NCI-H1092 (cell line): ENCODE results near the gene RAB5B.

Source experiments
- DNase-seq: peaks from one replicate; lab custom pipeline; 2025; lab: John Stamatoyannopoulos, UW

Gene RAB5B

DNA sequence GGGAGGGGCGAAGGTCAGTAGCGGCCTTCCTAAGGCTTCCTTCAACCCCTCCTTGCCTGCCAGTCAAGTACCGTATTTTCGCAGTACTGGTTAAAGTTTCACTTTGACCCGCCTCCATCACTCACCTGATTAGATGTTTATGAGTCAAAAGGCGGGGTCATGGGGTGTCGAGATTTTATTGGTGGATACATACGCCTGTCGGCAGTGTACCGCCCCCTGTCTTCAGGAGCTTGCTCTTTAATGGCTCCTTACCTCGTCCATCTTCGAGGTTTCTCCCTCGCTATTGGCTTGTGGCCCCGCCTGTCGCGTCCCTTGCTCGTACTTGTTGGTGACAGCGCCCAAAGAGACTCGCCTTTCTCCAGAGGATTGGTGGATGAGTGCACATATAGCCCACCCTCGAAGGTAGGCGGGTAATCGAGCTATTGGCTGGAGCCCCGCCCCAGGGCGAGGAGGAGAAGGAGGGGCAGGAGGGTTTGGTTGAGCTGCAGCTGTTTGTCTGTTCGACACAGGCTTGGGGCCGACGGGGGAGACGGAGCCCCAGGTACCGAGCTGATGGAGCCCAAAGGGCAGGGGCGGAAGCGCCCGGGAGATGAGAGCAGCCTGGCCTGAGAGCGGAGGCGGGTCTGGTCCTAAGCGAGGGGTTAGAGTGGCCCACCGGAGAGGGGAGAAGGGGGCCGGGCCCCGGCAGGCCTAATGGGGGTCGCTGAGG, at the start of gene RAB5B:
RAB5B (plus strand) TSS at position 480 of the 709 bp plus-strand sequence. CDS start 12,883 bp downstream, outside the sequence.
- peak; percentile 99 for DNase-seq

DNA sequence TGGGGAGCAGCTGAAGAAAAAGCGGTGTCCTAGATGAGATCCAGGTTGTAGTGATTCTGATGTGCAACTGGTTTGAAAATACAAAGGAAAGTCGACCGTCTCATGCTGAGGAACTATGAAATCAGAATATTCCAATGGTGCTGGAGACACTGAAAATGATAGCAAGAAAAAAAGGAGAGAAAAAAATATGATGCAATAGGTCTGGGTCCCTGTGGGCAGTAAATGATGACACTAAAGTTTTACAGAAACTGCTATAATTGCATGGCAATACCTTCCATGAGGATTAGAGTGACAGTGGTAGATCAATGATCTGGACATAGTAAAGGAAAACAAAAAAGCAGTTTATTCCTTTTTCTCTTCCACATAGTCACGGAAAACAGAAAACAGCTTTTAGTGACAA, 48.5 kb upstream of the RAB5B start:
- DNase-seq = no peak

GRCh38 chr12:55925870-55926737, 47.8 kb upstream of the RAB5B start:
- no peak for DNase-seq

GRCh38 chr12:55926738-55927587, 46.9 kb upstream of the RAB5B start:
- DNase-seq = peak; percentile 86

- peak; percentile 5 for DNase-seq
These were observed 46.0 kb upstream of the RAB5B start, which contains the start of gene PYM1 for GRCh38 chr12:55927588-55928502. PYM1 (minus strand) TSS chr12:55927894; CDS start chr12:55927761, 133 bp downstream.

- no peak for DNase-seq
These were observed 44.5 kb upstream of the RAB5B start for GRCh38 chr12:55929306-55929791.

DNA sequence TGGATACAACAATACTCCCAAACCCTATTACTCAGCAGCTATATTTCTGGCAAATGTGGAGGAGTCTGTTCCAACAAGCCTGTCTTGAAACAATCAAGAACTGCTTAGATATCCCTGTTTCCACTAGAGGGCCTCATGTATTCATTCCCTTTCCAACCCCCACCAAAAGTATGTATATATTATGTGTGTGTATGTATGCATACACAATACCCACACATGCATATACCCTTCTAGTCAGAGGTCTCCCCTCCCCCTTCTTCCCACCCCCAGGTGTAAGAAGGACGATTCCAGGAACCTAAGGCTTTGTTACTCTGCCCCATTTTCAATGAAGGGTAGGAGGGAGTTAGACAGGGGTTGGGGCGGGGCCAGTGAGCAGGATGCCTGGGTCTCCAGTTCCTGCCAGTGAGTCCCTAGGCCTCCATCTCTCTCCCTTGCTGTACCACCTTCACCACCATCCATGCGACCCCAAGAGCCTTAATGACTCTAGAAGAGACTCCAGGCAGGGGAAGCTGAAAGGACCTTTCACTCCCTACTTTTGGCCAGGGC, 43.0 kb upstream of the RAB5B start, which contains the start of gene DGKA:
DGKA (plus strand) TSS at position 392 of the 546 bp plus-strand sequence. CDS start 5,342 bp downstream, outside the sequence.
- peak; percentile 6 for DNase-seq

GRCh38 chr12:55931317-55931779, 42.5 kb upstream of the RAB5B start:
- DNase-seq = no peak

- no peak for DNase-seq
These were observed 41.9 kb upstream of the RAB5B start for GRCh38 chr12:55931780-55932550.

GRCh38 chr12:55932551-55932910, 41.3 kb upstream of the RAB5B start:
- DNase-seq = no peak

DNA sequence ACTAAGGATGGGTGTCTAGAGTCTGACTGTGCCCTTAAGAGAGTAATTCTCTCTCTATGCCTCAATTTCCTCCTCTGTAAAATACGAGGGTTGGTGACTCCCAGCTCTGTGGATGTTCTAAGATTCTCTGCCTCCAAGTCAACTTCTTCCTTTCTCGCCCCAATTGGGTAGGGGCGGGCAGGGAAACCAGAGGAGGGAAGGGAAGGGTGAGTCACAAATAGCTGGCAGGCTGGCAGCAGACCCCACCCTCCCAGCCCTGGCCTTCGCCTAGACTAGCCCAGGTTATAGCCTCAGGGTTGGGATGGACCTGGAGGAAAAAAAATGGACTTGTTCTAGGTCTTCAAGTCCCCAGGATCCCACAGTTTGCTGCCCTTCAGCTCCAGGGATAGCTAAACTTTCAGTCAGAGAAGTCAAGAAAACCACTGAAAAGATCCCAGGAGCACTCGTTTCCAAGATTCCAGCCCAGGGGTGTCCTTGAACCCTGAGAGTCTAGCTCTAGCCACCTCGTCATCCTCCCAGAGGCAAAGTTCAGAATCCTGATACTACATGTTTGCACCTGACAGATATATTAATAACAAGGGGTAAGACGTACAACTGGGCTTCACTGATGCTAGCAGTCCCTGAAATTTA, 40.6 kb upstream of the RAB5B start:
- no peak for DNase-seq

DNA sequence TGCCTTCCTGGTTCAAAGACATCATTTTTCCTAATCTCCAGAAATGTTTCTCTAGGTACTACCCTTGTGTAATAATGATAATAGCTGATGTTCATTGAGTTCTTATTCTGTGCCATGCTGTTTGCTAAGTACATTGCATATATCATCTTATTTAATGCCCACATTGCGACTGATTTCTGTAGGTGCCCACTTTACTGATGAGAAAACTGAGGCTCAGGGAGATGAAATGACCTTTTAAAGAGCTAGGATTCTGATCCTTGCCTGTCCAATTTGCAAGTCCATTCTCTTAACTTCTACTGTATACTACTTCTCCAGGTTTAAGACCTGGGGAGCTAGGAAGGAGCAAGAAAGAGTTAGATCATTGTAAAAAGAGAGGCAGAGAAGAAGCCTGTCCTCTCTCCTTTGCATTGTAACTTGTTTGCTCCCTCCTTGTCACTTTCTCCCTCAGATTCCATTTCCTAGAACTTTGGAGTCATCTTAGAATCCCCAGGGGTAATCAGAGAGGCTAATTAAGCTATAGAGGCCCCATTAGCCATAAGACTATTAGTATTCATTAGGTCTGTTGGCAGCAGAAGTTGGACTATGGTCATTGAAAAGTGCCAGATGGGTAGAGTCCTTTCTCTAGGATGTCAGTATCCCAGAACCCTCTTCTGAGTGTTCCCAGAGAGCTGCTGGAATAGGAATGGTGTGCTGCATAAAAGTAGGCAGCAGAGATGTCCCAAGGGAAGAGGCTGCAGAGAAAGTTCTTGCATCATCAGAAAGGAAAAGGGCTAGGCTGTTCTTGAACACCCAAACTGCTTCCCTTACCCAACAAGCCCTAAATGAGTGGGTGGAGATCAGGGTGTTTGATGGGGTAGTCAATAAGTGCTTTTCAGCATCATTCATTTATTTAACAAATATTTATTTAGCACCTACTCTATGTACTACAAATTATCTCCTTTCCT, 39.8 kb upstream of the RAB5B start:
- DNase-seq = no peak

DNA sequence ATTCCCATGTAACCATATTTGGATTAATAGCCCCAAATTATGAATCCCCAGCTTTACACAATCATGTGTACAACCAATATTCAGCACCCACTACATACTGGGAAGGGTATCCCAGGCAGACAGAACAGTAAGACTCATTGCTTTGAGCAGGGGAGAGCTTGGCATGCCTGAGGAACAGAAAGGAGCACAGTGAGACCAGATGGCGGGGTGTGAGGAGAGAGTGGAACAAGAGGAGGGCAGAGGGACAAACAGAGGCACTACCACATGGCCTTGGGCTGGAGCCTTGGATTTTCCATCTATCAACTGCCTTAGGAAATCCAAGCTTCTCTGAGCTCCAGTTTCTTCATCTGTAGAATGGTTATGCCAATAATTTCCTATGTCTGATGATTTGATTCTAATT, 39.1 kb upstream of the RAB5B start:
- no peak for DNase-seq

DNA sequence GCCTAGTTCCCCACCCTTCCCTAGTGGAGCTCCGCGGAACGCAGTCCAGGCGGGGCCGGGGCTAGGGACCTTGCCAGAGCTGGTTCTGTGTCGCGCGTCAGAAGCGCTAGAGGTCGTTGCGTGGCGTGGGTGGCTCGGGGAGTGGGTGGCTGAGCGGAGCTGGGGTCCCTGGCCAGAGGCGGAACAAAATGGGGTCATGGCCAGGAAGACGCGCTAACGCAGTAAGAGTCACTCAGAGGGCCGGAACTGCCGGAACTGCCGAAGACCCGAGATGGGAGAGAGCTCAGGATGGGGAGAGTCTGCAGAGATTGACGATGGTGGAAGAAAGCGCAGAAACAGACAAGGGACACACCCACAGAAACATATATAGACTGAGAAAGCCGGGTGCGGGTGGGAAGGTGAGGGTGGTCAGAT, 38.1 kb upstream of the RAB5B start:
- DNase-seq = no peak

GRCh38 chr12:55937981-55938380, 35.9 kb upstream of the RAB5B start:
- DNase-seq = no peak

DNA sequence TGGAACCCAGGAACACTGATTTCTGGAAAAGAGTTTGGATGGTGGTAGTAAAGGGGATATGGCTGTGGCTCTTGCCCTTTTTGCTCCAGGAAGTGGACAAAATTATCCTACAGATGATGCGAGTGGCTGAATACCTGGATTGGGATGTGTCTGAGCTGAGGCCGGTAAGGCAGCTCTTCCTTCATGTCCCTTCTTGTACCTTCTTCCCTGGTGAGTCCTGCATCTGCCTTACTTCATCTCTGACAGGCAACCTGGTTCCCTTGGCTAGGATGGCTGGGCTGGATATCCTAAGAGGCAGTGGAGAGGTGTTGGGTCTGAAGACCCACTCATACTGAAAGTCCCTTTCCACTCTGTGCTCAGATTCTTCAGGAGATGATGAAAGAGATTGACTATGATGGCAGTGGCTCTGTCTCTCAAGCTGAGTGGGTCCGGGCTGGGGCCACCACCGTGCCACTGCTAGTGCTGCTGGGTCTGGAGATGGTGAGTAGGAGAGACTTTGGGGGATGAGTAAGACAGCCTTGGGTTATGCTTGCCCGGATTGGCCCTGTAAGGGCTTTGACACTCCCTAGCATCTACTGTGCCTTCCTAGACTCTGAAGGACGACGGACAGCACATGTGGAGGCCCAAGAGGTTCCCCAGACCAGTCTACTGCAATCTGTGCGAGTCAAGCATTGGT, 34.9 kb upstream of the RAB5B start:
- no peak for DNase-seq

- DNase-seq = peak; percentile 36
These were observed 33.7 kb upstream of the RAB5B start for GRCh38 chr12:55940065-55940732.
